Loucy (cell line): ENCODE data around the gene PTPRB.

Experiments used
- H2AFZ ChIP-seq: fragments of 200-600 bp; sonication (generic); 2 replicates; pipeline ENCODE4 v1.6.0; 2016; ENCODE audit warnings: antibody characterized with exemption, mild to moderate bottlenecking, low read length, moderate library complexity
- H3F3A ChIP-seq: fragments of 200-600 bp; 2 replicates; pipeline ENCODE4 v1.6.0; 2016; ENCODE audit warnings: antibody characterized with exemption, low read depth, mild to moderate bottlenecking
- H3K27me3 ChIP-seq: fragments of 200-600 bp; sonication (generic); 2 replicates; pipeline ENCODE4 v1.6.1; 2014; ENCODE audit warnings: low read length, mild to moderate bottlenecking; ENCODE audit not compliant: insufficient read depth, poor library complexity, severe bottlenecking
- H3K36me3 ChIP-seq: fragments of 200-600 bp; sonication (generic); 2 replicates; pipeline ENCODE4 v1.6.1; 2016; ENCODE audit warnings: low read length; ENCODE audit not compliant: insufficient read depth
- H3K4me1 ChIP-seq: fragments of 200-600 bp; sonication (generic); 2 replicates; pipeline ENCODE4 v1.5.1; 2014; ENCODE audit warnings: low read length, mild to moderate bottlenecking; ENCODE audit not compliant: insufficient read depth, poor library complexity, severe bottlenecking
- H3K4me2 ChIP-seq: fragments of 200-600 bp; sonication (generic); 2 replicates; pipeline ENCODE4 v1.6.0; 2014; ENCODE audit warnings: antibody characterized with exemption, low read length, low read depth, mild to moderate bottlenecking; ENCODE audit not compliant: poor library complexity, severe bottlenecking
- H3K4me3 ChIP-seq: fragments of 200-600 bp; sonication (generic); 2 replicates; pipeline ENCODE4 v1.5.1; 2014; ENCODE audit warnings: low read length, mild to moderate bottlenecking, mixed read lengths; ENCODE audit not compliant: poor library complexity, severe bottlenecking
- H3K79me2 ChIP-seq: fragments of 200-600 bp; sonication (generic); 2 replicates; pipeline ENCODE4 v1.6.1; 2014; ENCODE audit warnings: low read length; ENCODE audit not compliant: insufficient read depth
- H3K9ac ChIP-seq: fragments of 200-600 bp; sonication (generic); 2 replicates; pipeline ENCODE4 v1.6.0; 2014; ENCODE audit warnings: mild to moderate bottlenecking, low read depth, low read length, moderate library complexity; ENCODE audit not compliant: poor library complexity, severe bottlenecking
- H3K9me2 ChIP-seq: fragments of 200-600 bp; sonication (generic); replicated peaks from 2 replicates; pipeline ENCODE4 v1.6.1; 2016; ENCODE audit warnings: low read depth, low read length, mixed read lengths
- H3K9me3 ChIP-seq: fragments of 200-600 bp; sonication (generic); 2 replicates; pipeline ENCODE4 v1.6.1; 2014; ENCODE audit warnings: mild to moderate bottlenecking, antibody characterized with exemption, low read length, low read depth; ENCODE audit not compliant: insufficient read depth
- H4K20me1 ChIP-seq: fragments of 200-600 bp; sonication (generic); 2 replicates; pipeline ENCODE4 v1.6.0; 2014; ENCODE audit warnings: antibody characterized with exemption, low read length, mild to moderate bottlenecking; ENCODE audit not compliant: insufficient read depth, poor library complexity, severe bottlenecking
- EZH2phosphoT487 ChIP-seq: fragments of 200-600 bp; IDR thresholded peaks from 2 replicates; pipeline ENCODE4 v1.6.1; 2018; ENCODE audit warnings: antibody characterized with exemption, mild to moderate bottlenecking, moderate library complexity, borderline replicate concordance
- TF ChIP-seq, protein P1 (sequence below): fragments of 200-600 bp; sonication (generic); conservative IDR thresholded peaks from 2 replicates; pipeline ENCODE4 v1.5.1; 2014; ENCODE audit warnings: mild to moderate bottlenecking, antibody characterized with exemption, low read length

PTPRB gene

GRCh38 chr12:70628701-70629480 lies 8.3 kb downstream of the PTPRB start:
- Histone ChIP-seq H3K4me3 (no peak overlapping the region), H3K9me3 (0 out of 2 replicates have a peak, but pooled peaks cover 3% of the 10 kb centered on the region)
- no peak for TF ChIP-seq EZH2phosphoT487
- TF ChIP-seq, protein P1, sequence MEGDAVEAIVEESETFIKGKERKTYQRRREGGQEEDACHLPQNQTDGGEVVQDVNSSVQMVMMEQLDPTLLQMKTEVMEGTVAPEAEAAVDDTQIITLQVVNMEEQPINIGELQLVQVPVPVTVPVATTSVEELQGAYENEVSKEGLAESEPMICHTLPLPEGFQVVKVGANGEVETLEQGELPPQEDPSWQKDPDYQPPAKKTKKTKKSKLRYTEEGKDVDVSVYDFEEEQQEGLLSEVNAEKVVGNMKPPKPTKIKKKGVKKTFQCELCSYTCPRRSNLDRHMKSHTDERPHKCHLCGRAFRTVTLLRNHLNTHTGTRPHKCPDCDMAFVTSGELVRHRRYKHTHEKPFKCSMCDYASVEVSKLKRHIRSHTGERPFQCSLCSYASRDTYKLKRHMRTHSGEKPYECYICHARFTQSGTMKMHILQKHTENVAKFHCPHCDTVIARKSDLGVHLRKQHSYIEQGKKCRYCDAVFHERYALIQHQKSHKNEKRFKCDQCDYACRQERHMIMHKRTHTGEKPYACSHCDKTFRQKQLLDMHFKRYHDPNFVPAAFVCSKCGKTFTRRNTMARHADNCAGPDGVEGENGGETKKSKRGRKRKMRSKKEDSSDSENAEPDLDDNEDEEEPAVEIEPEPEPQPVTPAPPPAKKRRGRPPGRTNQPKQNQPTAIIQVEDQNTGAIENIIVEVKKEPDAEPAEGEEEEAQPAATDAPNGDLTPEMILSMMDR = no peak

DNA sequence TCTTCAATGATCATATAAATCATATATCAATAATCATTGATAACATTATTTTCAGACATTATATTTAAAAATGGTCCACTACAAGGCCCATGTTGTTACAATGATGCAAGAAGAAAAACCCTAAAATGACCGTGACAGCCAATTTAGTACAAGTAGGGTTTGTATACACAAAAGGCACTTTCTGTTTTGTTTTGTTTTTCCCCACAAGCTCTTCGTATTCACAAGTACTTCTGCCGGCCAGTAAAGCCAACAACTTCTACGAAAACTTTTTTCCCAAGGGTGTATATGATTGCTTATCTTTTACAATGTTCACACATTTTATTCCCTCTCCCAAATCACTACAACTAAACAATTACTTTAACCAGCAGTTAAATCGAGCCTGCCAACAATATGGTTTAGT lies 9.6 kb downstream of the PTPRB start:
- no peaks in the 10 kb centered on the region for H4K20me1 ChIP-seq
- no peaks in the 10 kb centered on the region for H3K9me2 ChIP-seq
- no peaks in the 10 kb centered on the region for H3K79me2 ChIP-seq
- H3F3A ChIP-seq = no peaks in the 10 kb centered on the region
- H3K36me3 ChIP-seq = no peaks in the 10 kb centered on the region
- no peak overlapping the region for H3K4me3 ChIP-seq
- no peak overlapping the region for H3K4me2 ChIP-seq
- no peak overlapping the region for H3K9ac ChIP-seq
- no peaks in the 10 kb centered on the region for H3K4me1 ChIP-seq
- H3K9me3 ChIP-seq = 0 out of 2 replicates have a peak, but pooled peaks cover 3% of the 10 kb centered on the region
- TF ChIP-seq, protein P1 = no peak
- TF ChIP-seq EZH2phosphoT487 = no peak
- no peaks in the 10 kb centered on the region for H3K27me3 ChIP-seq
- no peak overlapping the region for H2AFZ ChIP-seq

More at GRCh38 chr12:70628701-70629480, 8.3 kb downstream of the PTPRB start:
- Histone ChIP-seq H3K27me3 (no peaks in the 10 kb centered on the region), H2AFZ (no peak overlapping the region), H3K4me2 (no peak overlapping the region), H3K9me2 (no peaks in the 10 kb centered on the region), H3K4me1 (no peaks in the 10 kb centered on the region), H3K36me3 (no peaks in the 10 kb centered on the region), H3K79me2 (no peaks in the 10 kb centered on the region), H3K9ac (no peak overlapping the region), H4K20me1 (no peaks in the 10 kb centered on the region), H3F3A (no peaks in the 10 kb centered on the region)

GRCh38 chr12:70626180-70626579 lies 11.0 kb downstream of the PTPRB start:
- no peaks in the 10 kb centered on the region for H3K79me2 ChIP-seq
- no peaks in the 10 kb centered on the region for H3K4me1 ChIP-seq
- TF ChIP-seq EZH2phosphoT487 = no peak
- TF ChIP-seq, protein P1 = no peak
- H3K36me3 ChIP-seq = no peaks in the 10 kb centered on the region
- no peaks in the 10 kb centered on the region for H4K20me1 ChIP-seq
- no peak overlapping the region for H3K4me3 ChIP-seq
- no peak overlapping the region for H3K9ac ChIP-seq
- H3K27me3 ChIP-seq = no peaks in the 10 kb centered on the region
- H3K9me3 ChIP-seq = no peaks in the 10 kb centered on the region
- H3K4me2 ChIP-seq = no peak overlapping the region
- H2AFZ ChIP-seq = no peak overlapping the region
- no peaks in the 10 kb centered on the region for H3K9me2 ChIP-seq
- H3F3A ChIP-seq = no peaks in the 10 kb centered on the region
